Suprapubic skin (tissue), 4 donors: ENCODE results near the gene CIRBP.

Source experiments
- POLR2A ChIP-seq, 2 donors: fragments of 450-650 bp; IDR thresholded peaks; one replicate each; pipeline ENCODE4 v1.6.1; 2017; ENCODE audit warnings: antibody characterized with exemption in 2 of 2, mild to moderate bottlenecking in 2 of 2, moderate library complexity in 2 of 2
- POLR2AphosphoS5 ChIP-seq, 3 donors: sonication (generic); formaldehyde crosslinking; IDR thresholded peaks; one replicate each; pipeline ENCODE4 v1.6.1; 2017; ENCODE audit warnings: antibody characterized with exemption in 3 of 3

- TF ChIP-seq POLR2A (IDR thresholded peaks at IDR 0.05) (no peak), POLR2AphosphoS5 (IDR thresholded peaks at IDR 0.05) (no peak)
Observed at GRCh38 chr19:1294688-1295087, 25.6 kb downstream of the CIRBP start.
